LNCaP clone FGC (cell line): ENCODE measurements around the gene RBM44.

Experiments used
- DNase-seq: peaks from one replicate; pipeline ENCODE4 v3.0.0-alpha.2; 2011; ENCODE audit warnings: low read depth
- H3K4me3 ChIP-seq: 2 replicates; pipeline ENCODE4 v1.5.1; 2011; ENCODE audit warnings: mild to moderate bottlenecking, low read depth, low read length, control low read depth
- CTCF ChIP-seq: IDR thresholded peaks from 2 replicates; pipeline ENCODE4 v1.5.1; 2012; ENCODE audit warnings: mild to moderate bottlenecking; ENCODE audit not compliant: control insufficient read depth, insufficient read depth; ENCODE audit errors: extremely low read depth

The RBM44 gene

GRCh38 chr2:237876532-237876931, 78.0 kb downstream of the RBM44 start:
- no peak for DNase-seq
- H3K4me3 ChIP-seq: no peak overlapping the region
- TF ChIP-seq CTCF: no peak

GRCh38 chr2:237876951-237877491, 78.4 kb downstream of the RBM44 start:
- DNase-seq: no peak
- TF ChIP-seq CTCF: no peak
- no peak overlapping the region for H3K4me3 ChIP-seq

DNA sequence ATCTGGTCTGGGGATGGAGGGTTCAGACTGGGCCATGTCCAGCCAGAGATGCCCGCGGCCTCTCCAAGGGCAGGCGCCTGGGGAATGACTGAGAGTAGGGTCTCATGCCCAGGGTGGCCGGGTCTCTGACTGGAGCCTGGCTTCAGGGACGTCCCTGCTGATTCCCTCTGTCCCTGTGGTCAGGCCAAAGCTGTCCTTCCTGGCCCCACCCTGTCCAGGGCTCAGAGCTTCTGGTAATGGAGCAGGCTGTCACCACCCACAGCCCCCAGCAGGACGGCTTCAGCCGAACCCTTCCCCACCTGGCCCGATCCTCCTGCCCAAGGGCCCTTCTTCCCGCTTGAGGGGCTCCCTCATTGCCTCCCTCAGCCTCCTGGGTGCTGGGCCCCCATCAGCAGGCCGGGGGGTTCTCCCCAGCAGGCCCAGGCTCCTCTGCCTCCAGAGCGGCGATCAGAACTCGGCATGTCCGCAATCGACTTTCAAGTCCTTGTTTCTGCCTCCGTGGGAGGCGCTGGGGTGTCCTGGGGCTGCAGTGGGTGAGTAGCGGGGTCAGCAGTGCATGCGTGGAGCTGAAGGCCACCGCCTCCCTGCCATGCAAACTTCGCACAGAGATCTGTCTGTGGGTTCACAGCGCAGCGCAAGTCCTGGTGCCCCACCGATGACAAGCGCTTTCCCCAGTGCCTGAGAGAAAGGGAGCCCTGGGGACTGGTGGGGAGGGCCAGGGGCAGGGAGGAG, 79.2 kb downstream of the RBM44 start:
- no peak for DNase-seq
- no peak overlapping the region for H3K4me3 ChIP-seq
- no peak for TF ChIP-seq CTCF

- H3K4me3 ChIP-seq: no peak overlapping the region
- no peak for DNase-seq
- no peak for TF ChIP-seq CTCF
Observed at GRCh38 chr2:237878321-237879057, 79.9 kb downstream of the RBM44 start.

GRCh38 chr2:237879058-237879430, 80.5 kb downstream of the RBM44 start:
- DNase-seq: no peak
- no peak for TF ChIP-seq CTCF

GRCh38 chr2:237879991-237880560, 81.5 kb downstream of the RBM44 start:
- H3K4me3 ChIP-seq: no peak overlapping the region
- TF ChIP-seq CTCF: no peak
- no peak for DNase-seq

More at GRCh38 chr2:237879058-237879430, 80.5 kb downstream of the RBM44 start:
- H3K4me3 ChIP-seq: no peak overlapping the region
